Measurements from ENCODE around the gene CCNC.

DNA sequence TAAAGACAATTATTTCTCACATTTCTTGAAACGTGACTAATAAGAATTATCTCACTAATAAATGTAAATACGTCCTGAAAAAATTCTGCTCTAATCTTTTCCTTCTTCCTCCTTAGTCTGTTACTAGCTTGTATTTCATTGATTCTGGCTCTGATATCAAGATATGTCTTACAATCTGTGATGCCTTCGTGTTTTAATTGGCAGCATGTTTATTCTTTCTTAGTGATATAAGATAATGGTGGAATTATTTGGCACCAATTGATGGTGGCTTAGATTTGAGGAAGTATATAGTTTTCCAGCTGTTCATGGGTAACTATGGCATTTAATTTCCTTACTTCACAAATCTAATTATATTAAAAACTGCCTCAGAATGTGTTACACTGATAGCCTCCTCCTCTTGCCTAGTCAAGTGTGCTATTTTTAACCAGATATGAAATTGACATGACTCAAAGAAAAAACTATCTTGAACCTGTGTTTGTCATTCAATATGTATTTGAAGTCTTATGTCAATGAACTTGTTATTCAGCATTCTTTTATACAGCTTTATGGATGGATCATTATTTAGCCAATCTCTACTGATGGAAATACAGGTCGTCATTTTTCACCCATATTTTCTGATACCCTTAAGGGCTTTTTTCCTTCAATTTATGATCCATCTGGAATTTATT lies 5.3 kb downstream of the CCNC start:
- TF ChIP-seq, protein P1, sequence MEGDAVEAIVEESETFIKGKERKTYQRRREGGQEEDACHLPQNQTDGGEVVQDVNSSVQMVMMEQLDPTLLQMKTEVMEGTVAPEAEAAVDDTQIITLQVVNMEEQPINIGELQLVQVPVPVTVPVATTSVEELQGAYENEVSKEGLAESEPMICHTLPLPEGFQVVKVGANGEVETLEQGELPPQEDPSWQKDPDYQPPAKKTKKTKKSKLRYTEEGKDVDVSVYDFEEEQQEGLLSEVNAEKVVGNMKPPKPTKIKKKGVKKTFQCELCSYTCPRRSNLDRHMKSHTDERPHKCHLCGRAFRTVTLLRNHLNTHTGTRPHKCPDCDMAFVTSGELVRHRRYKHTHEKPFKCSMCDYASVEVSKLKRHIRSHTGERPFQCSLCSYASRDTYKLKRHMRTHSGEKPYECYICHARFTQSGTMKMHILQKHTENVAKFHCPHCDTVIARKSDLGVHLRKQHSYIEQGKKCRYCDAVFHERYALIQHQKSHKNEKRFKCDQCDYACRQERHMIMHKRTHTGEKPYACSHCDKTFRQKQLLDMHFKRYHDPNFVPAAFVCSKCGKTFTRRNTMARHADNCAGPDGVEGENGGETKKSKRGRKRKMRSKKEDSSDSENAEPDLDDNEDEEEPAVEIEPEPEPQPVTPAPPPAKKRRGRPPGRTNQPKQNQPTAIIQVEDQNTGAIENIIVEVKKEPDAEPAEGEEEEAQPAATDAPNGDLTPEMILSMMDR (IDR thresholded peaks at IDR 0.05; ENCODE audit: low read depth, low read length), result no peak
- TF ChIP-seq EZH2phosphoT487 (IDR thresholded peaks at IDR 0.05; ENCODE audit: low read depth), result no peak
